Mucosa of descending colon (tissue), 3 donors: Measurements from ENCODE around the gene CLRN2. TPM values are rescaled to one million over a fixed set of nuclear protein-coding genes. Genes with fewer than 3 reads are reported as not detected.

Experiments
- ATAC-seq: fragments of 200-7000 bp; cut with Tn5 transposase; one replicate; pipeline ENCODE4 v1.9.1; 2020; ENCODE audit warnings: mild to moderate bottlenecking, moderate library complexity
- DNase-seq, 3 donors: peaks; one replicate each; pipeline ENCODE4 v3.0.0-alpha.2; 2020
- H3K36me3 ChIP-seq: fragments of 200-600 bp; one replicate; pipeline ENCODE4 v1.8.0; 2021; ENCODE audit warnings: low read depth, mild to moderate bottlenecking
- H3K4me1 ChIP-seq: fragments of 200-600 bp; one replicate; pipeline ENCODE4 v1.8.0; 2021; ENCODE audit warnings: low read depth, mild to moderate bottlenecking
- H3K4me3 ChIP-seq: fragments of 200-600 bp; one replicate; pipeline ENCODE4 v1.8.0; 2021; ENCODE audit warnings: mild to moderate bottlenecking
- H3K9me3 ChIP-seq: fragments of 200-600 bp; one replicate; pipeline ENCODE4 v1.8.0; 2021; ENCODE audit warnings: mild to moderate bottlenecking
- CTCF ChIP-seq: fragments of 200-600 bp; IDR thresholded peaks from one replicate; pipeline ENCODE4 v1.8.0; 2022; ENCODE audit warnings: antibody characterized with exemption, mild to moderate bottlenecking
- intact Hi-C, 2 donors: fragments of 100-400 bp; cut with DNase I in 1 of 2; cut with micrococcal nuclease in 1 of 2; formaldehyde crosslinking; loops; one replicate each; pipeline versions ENCODE4 v1.11.0 to v1.11.1; 2022; cut with DNase I, micrococcal nuclease
- total RNA-seq, 3 donors: library from RNA; stranded (reverse); fragmentation: NEBNext Ultra II Directional in 2 of 3; extraction: Animal tissue kit (Norgen Biotek cat#: 25700) in 2 of 3; gene quantifications; one replicate each; pipeline versions ENCODE4 v1.2.1 to v1.2.4, GENCODE V29; 2021 to 2023
- donor health status: DM: no; HTN: no; CAD: no; lungs with moderate emphysema.
- donor health status: DM: no; HTN: no; CAD: no.
- donor health status: DM: no; HTN: yes; CAD: no.

The CLRN2 gene
- total RNA-seq, 3 donors from 2014 or later = not detected

DNA sequence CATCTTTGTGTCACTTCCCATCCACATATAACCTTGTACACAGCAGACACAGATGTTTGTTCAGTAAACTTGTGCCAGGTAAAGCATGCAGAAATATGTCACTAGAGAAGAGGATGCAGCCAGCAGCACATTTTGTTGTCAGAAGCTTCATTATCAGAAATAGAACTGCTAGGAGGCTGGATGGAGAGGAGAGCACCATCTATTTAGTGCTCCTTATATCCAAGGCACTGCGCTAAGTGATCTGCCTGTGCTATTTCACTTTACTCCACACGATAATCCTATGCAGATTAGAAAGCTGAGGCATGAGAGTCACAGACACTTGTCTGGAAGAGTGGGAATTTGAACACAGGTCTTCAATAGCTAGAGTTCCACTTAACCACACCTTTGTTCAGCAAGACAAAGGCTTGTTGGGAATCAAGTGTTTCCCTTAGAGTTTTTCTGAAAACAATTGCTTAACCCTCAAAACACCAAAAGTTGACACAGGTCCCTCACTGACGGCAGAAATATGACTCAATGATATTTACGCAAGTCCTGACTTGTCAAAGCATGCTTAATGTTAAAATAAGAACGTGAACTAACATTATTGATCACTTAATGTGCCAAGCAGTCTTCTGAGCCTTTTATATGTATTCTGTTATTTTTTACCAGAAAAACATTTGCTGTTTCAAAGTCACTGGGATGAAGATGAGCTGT is 1.8 kb upstream of the CLRN2 start:
- intact Hi-C loops = no loop called here
- Histone ChIP-seq H3K36me3 (no peaks in the 10 kb centered on the region), H3K4me1 (peaks cover 14% of the 10 kb centered on the region), H3K4me3 (no peak overlapping the region), H3K9me3 (no peaks in the 10 kb centered on the region)
- TF ChIP-seq CTCF = no peak
- no peak for ATAC-seq
- no peak for DNase-seq

GRCh38 chr4:17515445-17516407 is 761 bp downstream of the CLRN2 start:
- intact Hi-C loops = no loop called here
- no peaks in the 10 kb centered on the region for H3K9me3 ChIP-seq
- peaks cover 8% of the 10 kb centered on the region for H3K4me1 ChIP-seq
- no peak overlapping the region for H3K4me3 ChIP-seq
- DNase-seq = no peak
- no peak for TF ChIP-seq CTCF
- ATAC-seq = no peak
- H3K36me3 ChIP-seq = no peaks in the 10 kb centered on the region

DNA sequence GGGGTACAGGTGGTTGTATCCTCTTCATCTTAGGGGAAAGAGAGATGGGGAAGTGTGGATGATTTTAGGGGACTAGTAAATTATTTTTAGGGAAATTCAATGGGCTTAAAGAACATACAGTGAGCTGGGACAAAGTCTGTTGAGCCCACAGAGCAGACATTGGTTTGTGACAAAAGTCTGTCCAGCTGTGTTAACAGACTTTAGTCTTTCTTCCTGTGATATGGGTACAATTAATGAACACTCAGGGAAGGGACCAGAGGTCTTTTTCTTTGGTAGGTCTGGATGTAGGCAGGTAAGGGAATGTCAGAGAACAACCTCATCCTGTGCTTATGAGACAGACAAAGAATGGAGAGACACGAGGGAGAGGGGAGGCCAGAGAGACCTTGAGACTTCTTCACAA is 2.0 kb downstream of the CLRN2 start:
- intact Hi-C loops = no loop called here
- H3K4me3 ChIP-seq = no peak overlapping the region
- ATAC-seq (no peak), DNase-seq (no peak)
- no peaks in the 10 kb centered on the region for H3K36me3 ChIP-seq
- TF ChIP-seq CTCF = no peak
- no peaks in the 10 kb centered on the region for H3K9me3 ChIP-seq
- no peaks in the 10 kb centered on the region for H3K4me1 ChIP-seq

DNA sequence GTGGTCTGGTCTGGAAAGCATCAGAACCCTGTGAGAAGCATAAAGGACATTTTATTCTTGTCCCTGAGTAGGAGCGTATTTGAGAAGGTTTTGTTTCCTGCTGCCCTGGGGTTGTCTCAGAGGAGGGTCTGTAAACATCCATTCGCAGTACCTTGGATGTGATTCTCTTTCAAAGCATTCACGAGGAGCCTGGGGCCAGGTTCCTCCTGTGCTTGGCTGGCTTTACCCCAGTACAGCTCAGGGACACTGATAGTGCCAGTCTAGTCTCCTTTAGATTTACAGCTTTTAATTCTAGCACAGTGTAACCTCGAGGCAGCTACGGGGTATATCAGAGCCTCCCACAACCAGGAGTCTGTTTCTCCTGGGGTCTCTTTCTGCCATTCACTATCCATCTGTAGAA is 2.7 kb downstream of the CLRN2 start:
- TF ChIP-seq CTCF = no peak
- intact Hi-C loops = no loop called here
- Histone ChIP-seq H3K4me1 (no peaks in the 10 kb centered on the region), H3K9me3 (no peaks in the 10 kb centered on the region), H3K36me3 (no peaks in the 10 kb centered on the region), H3K4me3 (no peak overlapping the region)
- ATAC-seq = no peak
- DNase-seq = no peak

DNA sequence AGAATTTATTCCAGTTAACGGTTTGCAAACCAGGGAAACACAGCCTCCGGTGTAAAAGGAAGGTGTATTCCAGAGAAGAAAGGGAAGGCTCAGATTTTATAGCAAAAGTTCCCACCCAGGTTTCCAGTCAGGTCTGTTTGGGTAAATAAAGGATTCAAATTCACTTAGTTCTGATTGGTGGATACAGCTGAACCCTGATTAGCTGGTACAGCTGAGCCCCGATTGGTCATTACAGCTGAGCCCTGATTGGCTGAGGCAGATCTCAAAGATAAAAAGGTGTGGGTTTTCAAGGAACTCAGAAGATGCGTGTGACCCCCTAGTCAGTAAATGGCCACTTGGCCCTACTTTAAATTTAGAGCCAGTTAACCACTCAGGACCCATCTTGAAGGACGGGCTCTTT is 6.6 kb downstream of the CLRN2 start:
- no peak for TF ChIP-seq CTCF
- intact Hi-C loops = no loop called here
- H3K4me1 ChIP-seq = no peaks in the 10 kb centered on the region
- no peak overlapping the region for H3K4me3 ChIP-seq
- no peaks in the 10 kb centered on the region for H3K9me3 ChIP-seq
- DNase-seq (no peak), ATAC-seq (no peak)
- no peaks in the 10 kb centered on the region for H3K36me3 ChIP-seq
